Pancreas (tissue), 10 donors: ENCODE measurements around the gene BCL2L14. TPM values are rescaled to one million over a fixed set of nuclear protein-coding genes. Genes with fewer than 3 reads are reported as not detected.

Experiments used
- ATAC-seq, 4 donors: fragments of 200-7000 bp; cut with Tn5 transposase; one replicate each; pipeline versions ENCODE4 v1.8.0 to v1.9.1; 2020; ENCODE audit warnings: mild to moderate bottlenecking in 4 of 4, moderate library complexity in 4 of 4
- DNase-seq, 6 donors: peaks; one replicate each; pipeline ENCODE4 v3.0.0-alpha.2; 2020
- FAIRE-seq: peaks from 2 replicates; lab custom pipeline; 2012; peaks lifted over from hg19 to GRCh38; lab: Jason Lieb, UNC
- H3K27ac ChIP-seq, 4 donors: fragments of 200-600 bp; sonication (generic); 1 replicate in 3 of 4; 2 replicates in 1 of 4; pipeline versions ENCODE4 v1.5.0 to v1.8.0; 2020
- H3K27me3 ChIP-seq, 4 donors: fragments of 200-600 bp; one replicate each; pipeline ENCODE4 v1.8.0; 2021
- H3K36me3 ChIP-seq, 3 donors: fragments of 200-600 bp; sonication (generic) in 1 of 3; one replicate each; pipeline versions ENCODE4 v1.5.0 to v1.8.0; 2020 to 2021
- H3K4me1 ChIP-seq, 3 donors: fragments of 200-600 bp; one replicate each; pipeline ENCODE4 v1.8.0; 2021
- H3K4me3 ChIP-seq, 4 donors: fragments of 200-600 bp; sonication (generic) in 2 of 4; one replicate each; pipeline versions ENCODE4 v1.5.0 to v1.8.0; 2020 to 2021
- H3K9me3 ChIP-seq, 4 donors: fragments of 200-600 bp; one replicate each; pipeline ENCODE4 v1.8.0; 2021
- WGBS, 2 donors: extraction: QIAGEN DNeasy Blood & Tissue Kit; methylation state at CpG; one replicate each; pipeline ENCODE4 v1.1.7; 2013; 5-methylcytosine and 5-hydroxymethylcytosine counted together
- intact Hi-C, 3 donors: fragments of 100-400 bp; cut with DNase I; formaldehyde crosslinking; loops; one replicate each; pipeline versions ENCODE4 v1.11.1 to v1.14.2; 2022
- polyA plus RNA-seq, 2 donors: library from polyadenylated mRNA; stranded (reverse); fragments of 200-250 nt; gene quantifications; one replicate each; pipeline ENCODE4 v1.2.3, GENCODE V29; 2013
- total RNA-seq, 6 donors: library from RNA; stranded (reverse); fragmentation: NEBNext Ultra II Directional in 4 of 6; extraction: Animal tissue kit (Norgen Biotek cat#: 25700) in 4 of 6; gene quantifications; one replicate each; pipeline versions ENCODE4 v1.2.1 to v1.2.4, GENCODE V29; 2021 to 2023
- TF ChIP-seq, protein P1 (sequence below), 4 donors: fragments of 200-600 bp; sonication (generic) in 3 of 4; IDR thresholded peaks; one replicate each; pipeline versions ENCODE4 v1.5.0 to v1.8.0; 2021; ENCODE audit warnings: antibody characterized with exemption in 4 of 4
- donor health status: healthy with polysubstance abuse.
- donor health status: DM: no; HTN: no; CAD: no; lungs with moderate emphysema.
- donor health status: DM: no; HTN: no; CAD: no.
- donor health status: control.
- donor health status: control.
- donor health status: Bipolar disorder and iron deficiency.
- donor health status: DM: yes; HTN: yes; CAD: no.
- donor health status: DM: no; HTN: no; CAD: no.
- donor health status: DM: no; HTN: no; CAD: no.
- donor health status: DM: yes; HTN: yes; CAD: no.

Gene BCL2L14
- total and polyA plus RNA-seq, 8 donors, result 2.0 to 5.4 (median 4.1) TPM

DNA sequence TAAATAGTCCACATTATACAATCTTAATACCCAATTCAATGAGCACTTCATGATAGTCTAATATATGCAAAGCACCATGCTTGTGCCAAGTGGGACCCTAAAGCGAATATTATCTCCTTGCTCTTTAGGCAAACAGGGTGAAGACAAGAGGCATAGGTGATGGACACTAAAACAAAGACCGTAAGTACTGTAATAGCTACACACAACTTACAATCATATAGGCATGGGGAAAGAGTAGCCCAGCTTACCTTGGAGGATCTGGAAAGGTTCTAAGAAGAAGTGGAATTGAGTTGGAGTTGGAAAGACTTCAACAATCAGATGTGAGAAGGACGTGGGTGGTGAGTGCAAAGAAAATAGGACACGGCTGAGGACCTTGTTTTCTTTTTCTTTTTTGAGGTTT is 19.1 kb upstream of the BCL2L14 start:
- DNase-seq, result no peak
- Histone ChIP-seq H3K4me3 (no peak overlapping the region), H3K36me3 (no peaks in the 10 kb centered on the region), H3K27ac (no peak overlapping the region), H3K4me1 (no peaks in the 10 kb centered on the region), H3K9me3 (no peaks in the 10 kb centered on the region), H3K27me3 (no peaks in the 10 kb centered on the region)
- ATAC-seq, result no peak
- WGBS, 2 donors, result 79 to 81% methylated on average over 4 of the region's 4 CpGs
- TF ChIP-seq, protein P1, sequence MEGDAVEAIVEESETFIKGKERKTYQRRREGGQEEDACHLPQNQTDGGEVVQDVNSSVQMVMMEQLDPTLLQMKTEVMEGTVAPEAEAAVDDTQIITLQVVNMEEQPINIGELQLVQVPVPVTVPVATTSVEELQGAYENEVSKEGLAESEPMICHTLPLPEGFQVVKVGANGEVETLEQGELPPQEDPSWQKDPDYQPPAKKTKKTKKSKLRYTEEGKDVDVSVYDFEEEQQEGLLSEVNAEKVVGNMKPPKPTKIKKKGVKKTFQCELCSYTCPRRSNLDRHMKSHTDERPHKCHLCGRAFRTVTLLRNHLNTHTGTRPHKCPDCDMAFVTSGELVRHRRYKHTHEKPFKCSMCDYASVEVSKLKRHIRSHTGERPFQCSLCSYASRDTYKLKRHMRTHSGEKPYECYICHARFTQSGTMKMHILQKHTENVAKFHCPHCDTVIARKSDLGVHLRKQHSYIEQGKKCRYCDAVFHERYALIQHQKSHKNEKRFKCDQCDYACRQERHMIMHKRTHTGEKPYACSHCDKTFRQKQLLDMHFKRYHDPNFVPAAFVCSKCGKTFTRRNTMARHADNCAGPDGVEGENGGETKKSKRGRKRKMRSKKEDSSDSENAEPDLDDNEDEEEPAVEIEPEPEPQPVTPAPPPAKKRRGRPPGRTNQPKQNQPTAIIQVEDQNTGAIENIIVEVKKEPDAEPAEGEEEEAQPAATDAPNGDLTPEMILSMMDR (IDR thresholded peaks at IDR 0.05), result no peak
- FAIRE-seq, result no peak
- intact Hi-C loops, result no loop called here

DNA sequence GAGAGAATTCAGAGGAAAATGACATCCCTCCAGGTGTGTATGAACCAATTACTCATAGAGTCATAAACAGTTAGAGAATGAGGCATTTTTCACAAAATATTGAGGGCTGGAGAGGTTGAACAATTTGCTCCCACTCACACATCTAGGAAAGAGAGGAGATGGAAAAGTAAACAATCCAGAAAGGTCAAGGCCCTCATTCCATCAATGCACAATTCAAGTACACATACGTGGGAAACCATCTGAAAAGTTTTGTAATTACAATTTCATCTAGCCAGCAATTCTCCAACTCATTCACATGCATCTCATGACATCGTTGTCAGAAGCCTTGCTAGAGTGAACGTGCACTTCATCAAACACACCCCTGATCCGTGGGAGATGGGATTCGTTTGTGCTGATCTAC is 15.7 kb upstream of the BCL2L14 start:
- no peak overlapping the region for H3K4me3 ChIP-seq
- H3K27ac ChIP-seq, result no peak overlapping the region
- FAIRE-seq (no peak), DNase-seq (no peak), ATAC-seq (no peak)
- no peaks in the 10 kb centered on the region for H3K4me1 ChIP-seq
- TF ChIP-seq, protein P1 (IDR thresholded peaks at IDR 0.05), result no peak
- H3K9me3 ChIP-seq, result no peaks in the 10 kb centered on the region
- WGBS, 2 donors, result 59 to 62% methylated on average over 5 of the region's 5 CpGs
- H3K27me3 ChIP-seq, result no peaks in the 10 kb centered on the region
- H3K36me3 ChIP-seq, result no peaks in the 10 kb centered on the region
- intact Hi-C loops, result no loop called here

DNA sequence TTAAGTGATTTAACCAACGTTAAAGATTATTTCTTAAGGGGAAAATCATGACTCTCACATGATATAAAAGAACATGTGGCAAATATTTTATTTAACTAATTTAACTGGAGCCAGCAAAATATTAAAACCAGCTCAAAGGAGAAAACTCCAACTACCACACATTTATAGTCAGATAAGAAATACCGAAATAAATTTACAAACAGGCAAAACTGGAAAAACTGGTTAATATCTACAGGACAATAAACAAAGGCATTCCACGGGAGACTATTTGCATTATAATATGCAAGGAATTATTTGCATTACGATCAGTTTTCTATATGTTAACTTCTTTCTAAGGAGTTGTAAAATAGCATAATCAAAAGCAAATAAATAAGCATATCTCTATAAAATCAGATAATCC is 13.8 kb upstream of the BCL2L14 start:
- ATAC-seq, result peak in 1 of 4 donors; percentile 76
- TF ChIP-seq, protein P1 (IDR thresholded peaks at IDR 0.05), result no peak
- Histone ChIP-seq H3K4me1 (no peaks in the 10 kb centered on the region), H3K36me3 (no peaks in the 10 kb centered on the region), H3K27ac (no peak overlapping the region), H3K4me3 (no peak overlapping the region), H3K27me3 (no peaks in the 10 kb centered on the region), H3K9me3 (no peaks in the 10 kb centered on the region)
- DNase-seq, result no peak
- no peak for FAIRE-seq
- intact Hi-C loops, result no loop called here
- WGBS, 2 donors, result 19 to 24% methylated on average over 4 of the region's 4 CpGs

DNA sequence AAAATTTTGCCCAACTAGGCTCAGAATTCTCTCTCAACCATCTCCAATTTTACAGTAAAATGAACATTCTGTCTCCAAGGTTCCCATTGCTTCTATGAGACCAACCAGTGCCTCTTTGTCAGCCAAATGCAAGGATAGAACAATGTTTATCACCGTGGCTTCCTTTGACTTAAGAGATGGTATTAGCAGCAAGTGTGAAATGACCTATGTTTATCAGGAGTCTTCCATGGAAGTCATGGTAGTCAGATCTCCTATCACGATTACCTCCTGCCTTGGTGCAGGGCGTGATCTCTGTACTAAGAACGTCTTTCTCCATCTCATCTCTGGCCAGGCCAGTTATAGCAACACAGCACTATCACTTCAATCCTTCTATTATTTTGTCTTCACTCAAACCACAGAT is 6.1 kb upstream of the BCL2L14 start:
- FAIRE-seq, result no peak
- TF ChIP-seq, protein P1 (IDR thresholded peaks at IDR 0.05), result no peak
- ATAC-seq, result no peak

DNA sequence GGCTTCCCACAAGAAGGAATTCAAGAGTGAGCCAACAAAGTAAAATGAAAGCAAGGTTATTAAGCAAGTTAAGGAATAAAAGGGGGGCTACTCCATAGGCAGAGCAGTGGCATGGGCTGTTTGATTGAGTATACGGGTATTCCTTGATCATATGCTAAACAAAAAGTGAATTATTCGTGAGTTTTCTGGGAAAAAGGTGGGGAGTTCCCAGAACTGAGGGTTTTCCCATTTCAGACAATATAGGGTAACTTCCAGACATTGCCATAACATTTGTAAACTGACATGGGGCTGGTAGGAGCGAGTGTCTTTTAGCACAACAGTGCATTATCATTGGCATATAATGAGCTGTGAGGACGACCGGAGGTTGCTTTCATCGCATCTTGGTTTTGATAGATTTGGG is 2.0 kb upstream of the BCL2L14 start:
- Histone ChIP-seq H3K36me3 (no peaks in the 10 kb centered on the region), H3K27me3 (no peaks in the 10 kb centered on the region), H3K4me3 (no peak overlapping the region), H3K27ac (no peak overlapping the region), H3K9me3 (no peaks in the 10 kb centered on the region), H3K4me1 (peaks cover 0 to 5% (median 0%) of the 10 kb centered on the region in 3 donors)
- no peak for FAIRE-seq
- TF ChIP-seq, protein P1 (IDR thresholded peaks at IDR 0.05), result no peak
- no peak for ATAC-seq
- no peak for DNase-seq
- 94% methylated on average over 6 of the region's 6 CpGs for WGBS, 2 donors
- intact Hi-C loops, result no loop called here

More for the DNA sequence above, 6.1 kb upstream of the BCL2L14 start:
- no peak overlapping the region for H3K27ac ChIP-seq
- H3K9me3 ChIP-seq, result no peaks in the 10 kb centered on the region
- H3K27me3 ChIP-seq, result no peaks in the 10 kb centered on the region
- H3K4me3 ChIP-seq, result no peak overlapping the region
- H3K36me3 ChIP-seq, result no peaks in the 10 kb centered on the region
- WGBS, 2 donors, result 87 to 91% methylated on average over 4 of the region's 4 CpGs
- no peaks in the 10 kb centered on the region for H3K4me1 ChIP-seq
- DNase-seq, result no peak
- intact Hi-C loops, result no loop called here
